ENCODE results near the gene ABITRAM. TPM values are rescaled to one million over a fixed set of nuclear protein-coding genes. Genes with fewer than 3 reads are reported as not detected.
"Not testable (repeated sequence)": the region's sequence is repeated elsewhere in the genome, so short reads cannot be mapped to it uniquely, and the experiment has no call there.

The ABITRAM gene
- polyA plus RNA-seq (ENCODE audit: insufficient read length in 10 of 10) = 10 to 100 TPM; 11.8 to 17.6 (median 14.2) TPM
- long read RNA-seq, donor 1, partial matches to known transcripts = 33 of 56 reads
- long read RNA-seq, donor 1, other reads (novel, unspliced or antisense) = 20 of 56 reads
- long read RNA-seq, donor 2, transcript FAM206A-201 (6 exons, 2,134 nt) = major isoform, 5 of 34 reads
- long read RNA-seq, donor 2, partial matches to known transcripts = 8 of 34 reads
- long read RNA-seq, donor 2, other reads (novel, unspliced or antisense) = 20 of 34 reads
- long read RNA-seq, donor 3 = 0 reads
- long read RNA-seq, donor 4, partial matches to known transcripts = 0 of 1 reads
- long read RNA-seq, donor 4, other reads (novel, unspliced or antisense) = 0 of 1 reads
- long read RNA-seq, donor 5, partial matches to known transcripts = 0 of 3 reads
- long read RNA-seq, donor 5, other reads (novel, unspliced or antisense) = 0 of 3 reads
- long read RNA-seq, donor 6, transcript FAM206A-201 (6 exons, 2,134 nt) = major isoform, 5 of 5 reads
- long read RNA-seq, donor 6, partial matches to known transcripts = 0 of 5 reads
- long read RNA-seq, donor 6, other reads (novel, unspliced or antisense) = 0 of 5 reads
- long read RNA-seq, donor 7, partial matches to known transcripts = 34 of 44 reads
- long read RNA-seq, donor 7, other reads (novel, unspliced or antisense) = 5 of 44 reads
- long read RNA-seq, donor 8, partial matches to known transcripts = 0 of 4 reads
- long read RNA-seq, donor 8, other reads (novel, unspliced or antisense) = 0 of 4 reads
- long read RNA-seq, donor 9 = 0 reads

DNA sequence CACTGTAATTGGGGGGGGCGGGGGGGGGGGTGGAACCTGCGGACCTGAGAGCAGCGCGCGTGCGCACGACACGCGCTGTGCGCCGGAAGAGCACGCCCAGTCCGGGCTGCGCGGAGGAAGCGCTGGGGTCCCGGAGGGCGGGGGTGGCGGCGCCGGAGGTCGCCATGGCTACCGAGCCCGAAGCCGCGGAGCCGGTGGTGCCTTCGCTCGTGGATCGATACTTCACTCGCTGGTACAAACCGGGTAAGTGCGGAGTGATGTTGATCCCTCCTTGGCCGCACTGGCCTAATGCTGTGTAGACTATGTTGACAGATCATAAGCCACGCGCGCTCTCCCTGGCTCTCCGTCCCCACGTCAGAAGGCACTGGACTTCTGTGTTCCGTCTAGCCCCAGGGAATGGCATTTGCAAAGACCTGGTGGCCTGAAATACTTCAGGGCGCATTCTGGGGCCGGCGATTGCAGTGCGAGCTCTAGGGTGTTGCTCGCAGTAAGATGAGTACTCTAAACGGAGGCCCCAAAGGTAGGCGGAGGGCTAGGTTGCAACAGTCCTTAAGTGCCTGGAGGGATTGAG, at the start of gene ABITRAM:
TSS of gene ABITRAM (plus strand) at position 78 of the 571 bp plus-strand sequence. CDS start at position 165, 87 bp downstream.
- DNase-seq = peak; percentile 81 to 96 (median 93)

- no peak for DNase-seq
Observed at GRCh38 chr9:108884701-108885100, 49.5 kb upstream of the ABITRAM start.

GRCh38 chr9:108885643-108886348, 48.4 kb upstream of the ABITRAM start:
- DNase-seq = peak; percentile 2 to 39 (median 15)

DNA sequence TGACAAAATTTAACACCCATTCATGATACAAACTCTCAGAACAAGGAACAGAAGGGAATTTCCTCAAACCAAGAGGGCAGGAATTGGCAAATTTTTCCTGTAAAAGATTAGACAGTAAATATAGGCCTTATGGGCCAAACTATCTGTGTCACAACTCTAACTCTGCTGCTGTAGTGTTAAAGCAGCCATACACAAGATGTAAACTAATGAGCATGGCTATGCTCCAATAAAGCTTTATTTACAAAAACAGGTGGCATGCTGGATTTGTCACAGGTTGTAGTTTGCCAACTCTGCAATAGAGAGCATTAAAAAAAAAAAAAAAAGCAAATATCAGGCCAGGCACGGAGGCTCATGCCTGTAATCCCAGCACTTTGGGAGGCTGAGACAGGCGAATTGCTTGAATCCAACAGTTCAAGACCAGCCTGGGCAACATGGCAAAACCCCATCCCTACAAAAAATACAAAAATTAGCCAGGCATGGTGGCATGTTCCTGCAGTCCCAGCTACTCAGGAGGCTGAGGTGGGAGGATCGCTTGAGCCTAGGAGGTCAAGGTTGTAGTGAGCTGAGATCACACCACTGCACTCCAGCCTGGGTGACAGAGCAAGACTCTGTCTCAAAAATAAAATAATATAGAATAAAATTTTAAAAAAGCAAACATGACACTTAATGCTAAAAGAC, 47.5 kb upstream of the ABITRAM start:
- not testable (repeated sequence) for DNase-seq

- DNase-seq = peak; percentile 1 to 14 (median 1)
Observed at GRCh38 chr9:108889649-108890067, 44.5 kb upstream of the ABITRAM start.

GRCh38 chr9:108894225-108894997, 39.8 kb upstream of the ABITRAM start:
- DNase-seq = no peak

- no peak for DNase-seq
Observed at GRCh38 chr9:108897324-108898096, 36.7 kb upstream of the ABITRAM start.

DNA sequence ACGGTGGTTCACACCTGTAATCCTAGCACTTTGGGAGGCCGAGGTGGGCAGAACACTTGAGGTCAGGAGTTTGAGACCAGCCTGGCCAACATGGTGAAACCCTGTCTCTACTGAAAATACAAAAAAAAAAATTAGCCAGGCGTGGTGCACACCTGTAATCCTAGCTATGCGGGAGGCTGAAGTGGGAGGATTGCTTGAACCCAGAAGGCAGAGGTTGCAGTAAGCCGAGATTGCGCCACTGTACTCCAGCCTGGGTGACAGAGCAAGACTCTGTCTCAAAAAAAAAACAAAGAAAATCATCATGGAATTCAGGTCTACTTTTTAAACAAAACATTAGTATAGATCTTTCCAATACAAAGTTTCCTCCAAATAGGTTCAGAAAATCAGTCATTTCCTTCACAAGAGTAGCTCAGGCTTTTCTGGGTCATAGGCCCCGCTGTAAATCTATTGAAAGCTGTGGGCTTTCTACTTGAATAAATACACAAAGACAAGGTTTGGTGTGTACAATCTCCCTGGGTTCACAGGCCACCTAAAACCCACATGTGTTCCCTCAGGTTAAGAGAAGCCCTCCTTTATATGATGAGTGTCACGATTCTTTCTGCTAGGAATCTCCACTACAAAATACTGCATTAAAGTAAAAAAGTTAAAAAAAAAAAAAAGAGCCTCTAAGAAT, 35.0 kb upstream of the ABITRAM start:
- not testable (repeated sequence) for DNase-seq

GRCh38 chr9:108900176-108900575, 34.0 kb upstream of the ABITRAM start:
- DNase-seq = no peak

- DNase-seq = no peak
Observed at GRCh38 chr9:108903420-108904103, 30.6 kb upstream of the ABITRAM start.

DNA sequence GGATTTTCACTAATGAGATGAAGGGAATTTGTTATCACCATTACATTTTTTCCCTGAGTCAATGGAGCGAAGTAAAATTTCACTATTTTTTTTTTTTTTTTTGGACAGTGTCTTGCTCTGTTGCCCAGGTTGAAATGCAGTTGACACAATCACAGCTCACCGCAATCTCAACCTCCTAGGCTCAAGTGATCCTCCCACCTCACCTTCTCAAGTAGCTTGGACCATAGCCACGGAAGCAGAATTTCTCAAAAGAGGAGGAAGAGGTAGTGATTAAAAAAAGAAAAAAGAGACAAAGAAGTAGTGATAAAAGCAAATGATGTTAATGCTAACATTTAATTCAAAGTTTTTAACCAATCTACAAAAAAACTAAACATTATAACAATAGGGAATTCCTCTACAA, 30.0 kb upstream of the ABITRAM start:
- no peak for DNase-seq

DNA sequence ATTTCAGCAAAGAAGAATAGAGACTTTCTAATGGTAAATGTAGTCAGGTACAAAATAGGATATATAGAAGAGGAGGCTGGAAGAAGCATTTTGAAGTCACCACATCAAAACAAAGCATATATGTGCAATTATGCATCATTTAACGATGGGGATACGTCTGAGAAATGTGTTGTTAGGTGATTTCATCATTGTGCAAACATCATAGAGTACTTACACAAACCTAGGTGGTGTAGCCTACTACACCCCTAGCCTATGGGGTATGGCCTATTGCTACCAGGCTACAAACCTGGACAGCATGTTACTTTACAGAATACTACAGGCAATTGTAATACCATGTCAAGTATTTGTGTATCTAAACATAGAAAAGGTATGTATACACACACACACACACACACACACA, 28.7 kb upstream of the ABITRAM start:
- DNase-seq = no peak

DNA sequence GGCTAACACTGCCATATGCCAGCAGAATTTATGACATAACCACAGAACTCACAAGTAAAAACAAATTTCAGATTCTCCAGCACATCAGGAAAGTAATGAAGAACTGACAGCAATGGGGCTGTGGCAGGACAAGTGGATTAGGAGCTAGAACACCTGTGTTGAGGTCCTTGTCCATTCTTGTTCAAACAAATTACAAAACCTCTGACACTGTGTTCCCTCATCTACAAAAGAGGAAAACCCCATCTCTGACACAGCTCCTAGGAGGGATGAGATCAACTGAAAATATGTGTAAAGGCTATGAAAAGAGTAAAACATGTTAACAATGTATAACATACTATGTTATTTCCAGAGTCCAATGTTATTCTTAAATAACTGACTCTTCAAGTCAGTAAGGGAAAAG, 23.8 kb upstream of the ABITRAM start:
- DNase-seq = no peak

DNA sequence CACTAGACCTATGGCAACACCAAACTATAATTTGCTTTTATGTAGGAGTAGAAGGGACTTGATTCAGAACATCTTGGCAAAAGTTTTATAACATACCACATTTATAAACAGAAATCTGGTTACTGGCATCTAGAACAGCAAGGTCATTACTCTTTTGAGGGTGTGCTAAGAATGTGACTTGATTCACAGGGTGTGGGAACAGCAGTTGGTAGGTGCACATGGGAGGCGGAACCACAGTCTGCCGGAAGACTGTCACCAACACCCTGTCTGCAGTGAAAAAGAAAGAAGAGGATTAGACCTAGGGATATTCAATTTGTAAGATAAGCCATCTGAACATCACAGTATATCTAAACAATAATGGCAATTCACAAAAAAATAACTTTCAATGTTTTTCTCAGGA, 23.3 kb upstream of the ABITRAM start:
- no peak for DNase-seq

- DNase-seq = no peak
Observed at GRCh38 chr9:108911820-108912219, 22.4 kb upstream of the ABITRAM start.

DNA sequence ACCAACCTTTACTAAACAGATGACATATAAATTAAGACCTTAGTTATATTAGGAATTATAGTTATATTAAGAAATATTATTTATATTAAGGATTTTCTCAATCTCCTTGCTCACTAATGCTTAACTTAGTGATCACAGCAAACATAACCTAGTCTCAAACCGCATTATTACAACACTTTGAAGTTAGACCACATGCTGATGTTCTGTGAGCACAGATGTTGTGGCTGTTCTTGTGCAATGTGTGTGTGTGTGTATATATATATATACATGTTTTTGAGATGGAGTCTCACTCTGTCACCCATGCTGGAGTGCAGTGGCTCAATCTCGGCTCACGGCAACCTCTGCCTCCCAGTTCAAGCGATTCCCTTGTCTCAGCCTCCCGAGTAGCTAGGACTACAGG, 20.8 kb upstream of the ABITRAM start:
- no peak for DNase-seq

- DNase-seq = no peak
Observed at GRCh38 chr9:108919517-108919916, 14.7 kb upstream of the ABITRAM start.

DNA sequence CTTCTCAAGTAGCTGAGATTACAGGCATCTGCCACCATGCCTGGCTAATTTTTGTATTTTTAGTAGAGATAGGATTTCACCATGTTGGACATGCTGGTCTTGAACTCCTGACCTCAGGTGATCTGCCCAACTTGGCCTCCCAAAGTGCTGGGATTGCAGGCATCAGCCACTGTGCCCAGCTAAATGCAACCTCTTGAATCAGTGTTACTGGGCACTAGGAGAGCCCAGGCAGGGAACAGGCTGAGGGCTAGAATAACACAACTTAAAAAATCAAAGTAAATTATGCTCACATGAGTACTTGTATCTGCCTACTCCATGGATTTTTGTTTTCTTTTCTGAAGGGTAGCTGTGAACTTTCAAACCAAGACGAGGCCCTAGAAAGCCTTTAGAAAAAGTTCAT, 13.8 kb upstream of the ABITRAM start:
- DNase-seq = not testable (repeated sequence)
